Measurements from ENCODE around the gene COPS3.
A peak's percentile ranks its signal among the peaks of the same experiment; 100 is the strongest.

GRCh38 chr17:17205368-17206123 lies 75.5 kb downstream of the COPS3 start:
- TF ChIP-seq, protein P1, sequence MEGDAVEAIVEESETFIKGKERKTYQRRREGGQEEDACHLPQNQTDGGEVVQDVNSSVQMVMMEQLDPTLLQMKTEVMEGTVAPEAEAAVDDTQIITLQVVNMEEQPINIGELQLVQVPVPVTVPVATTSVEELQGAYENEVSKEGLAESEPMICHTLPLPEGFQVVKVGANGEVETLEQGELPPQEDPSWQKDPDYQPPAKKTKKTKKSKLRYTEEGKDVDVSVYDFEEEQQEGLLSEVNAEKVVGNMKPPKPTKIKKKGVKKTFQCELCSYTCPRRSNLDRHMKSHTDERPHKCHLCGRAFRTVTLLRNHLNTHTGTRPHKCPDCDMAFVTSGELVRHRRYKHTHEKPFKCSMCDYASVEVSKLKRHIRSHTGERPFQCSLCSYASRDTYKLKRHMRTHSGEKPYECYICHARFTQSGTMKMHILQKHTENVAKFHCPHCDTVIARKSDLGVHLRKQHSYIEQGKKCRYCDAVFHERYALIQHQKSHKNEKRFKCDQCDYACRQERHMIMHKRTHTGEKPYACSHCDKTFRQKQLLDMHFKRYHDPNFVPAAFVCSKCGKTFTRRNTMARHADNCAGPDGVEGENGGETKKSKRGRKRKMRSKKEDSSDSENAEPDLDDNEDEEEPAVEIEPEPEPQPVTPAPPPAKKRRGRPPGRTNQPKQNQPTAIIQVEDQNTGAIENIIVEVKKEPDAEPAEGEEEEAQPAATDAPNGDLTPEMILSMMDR (IDR thresholded peaks at IDR 0.05): no peak
- no peak for TF ChIP-seq POLR2AphosphoS5 (IDR thresholded peaks at IDR 0.05)
- peak in 1 of 4 donors; percentile 8 for TF ChIP-seq POLR2A (IDR thresholded peaks at IDR 0.05)

All from upper lobe of left lung (tissue), 4 donors.